Keratinocyte (primary cell): ENCODE results near the gene TBCD. TPM values are rescaled to one million over a fixed set of nuclear protein-coding genes. Genes with fewer than 3 reads are reported as not detected.

Experiments
- DNase-seq: peaks from one replicate; pipeline ENCODE4 v3.0.0-alpha.2; 2011; ENCODE audit warnings: low read depth, missing footprints, low spot score
- FAIRE-seq: peaks from 2 replicates; lab custom pipeline; 2011; peaks lifted over from hg19 to GRCh38; lab: Jason Lieb, UNC
- H2AFZ ChIP-seq: 2 replicates; pipeline ENCODE4 v1.6.0; 2012; ENCODE audit warnings: low read length, control low read depth, inconsistent platforms; ENCODE audit not compliant: control insufficient read depth
- H3K27ac ChIP-seq: 2 replicates; pipeline ENCODE4 v1.5.1; 2011; ENCODE audit warnings: low read length; ENCODE audit not compliant: control insufficient read depth, insufficient read depth
- H3K27me3 ChIP-seq: 3 replicates; pipeline ENCODE4 v1.6.0; 2011; ENCODE audit warnings: low read length; ENCODE audit not compliant: control insufficient read depth, insufficient read depth; ENCODE audit errors: extremely low read depth
- H3K36me3 ChIP-seq, 2 experiments: 2 replicates in 1 of 2; 3 replicates in 1 of 2; pipeline ENCODE4 v1.5.1; 2011; ENCODE audit warnings: low read length in 2 of 2, mild to moderate bottlenecking in 1 of 2; ENCODE audit not compliant: control insufficient read depth in 2 of 2, insufficient read depth in 2 of 2; ENCODE audit errors: extremely low read depth in 1 of 2
- H3K4me1 ChIP-seq: 3 replicates; pipeline ENCODE4 v1.5.1; 2011; ENCODE audit warnings: low read length; ENCODE audit not compliant: control insufficient read depth, insufficient read depth; ENCODE audit errors: extremely low read depth
- H3K4me2 ChIP-seq: 3 replicates; pipeline ENCODE4 v1.6.0; 2011; ENCODE audit warnings: low read depth, low read length; ENCODE audit not compliant: control insufficient read depth, insufficient read depth; ENCODE audit errors: extremely low read depth
- H3K4me3 ChIP-seq, 3 experiments: fragments of 200-600 bp in 1 of 3; sonication (generic) in 1 of 3; 2 replicates in 2 of 3; 3 replicates in 1 of 3; pipeline ENCODE4 v1.5.1; 2011 to 2016; ENCODE audit warnings: low read length in 3 of 3, mild to moderate bottlenecking in 3 of 3, control low read depth in 2 of 3, inconsistent platforms in 1 of 3, low read depth in 1 of 3, mixed read lengths in 1 of 3, mixed run types in 1 of 3, moderate library complexity in 1 of 3; ENCODE audit not compliant: control insufficient read depth in 2 of 3, insufficient read depth in 2 of 3; ENCODE audit errors: extremely low read depth in 1 of 3
- H3K79me2 ChIP-seq: 2 replicates; pipeline ENCODE4 v1.6.0; 2012; ENCODE audit warnings: low read length; ENCODE audit not compliant: control insufficient read depth, insufficient read depth
- H3K9ac ChIP-seq: 3 replicates; pipeline ENCODE4 v1.6.0; 2011; ENCODE audit warnings: low read length; ENCODE audit not compliant: control insufficient read depth, insufficient read depth; ENCODE audit errors: extremely low read depth
- H3K9me1 ChIP-seq: 3 replicates; pipeline ENCODE4 v1.6.0; 2011; ENCODE audit warnings: low read length; ENCODE audit not compliant: control insufficient read depth, insufficient read depth; ENCODE audit errors: extremely low read depth
- H3K9me3 ChIP-seq: 2 replicates; pipeline ENCODE4 v1.5.1; 2012; ENCODE audit warnings: low read depth, low read length; ENCODE audit not compliant: control insufficient read depth
- H4K20me1 ChIP-seq: 3 replicates; pipeline ENCODE4 v1.6.0; 2011; ENCODE audit warnings: low read length; ENCODE audit not compliant: control insufficient read depth, insufficient read depth; ENCODE audit errors: extremely low read depth
- CTCF ChIP-seq, 3 experiments: IDR thresholded peaks in 1 of 3; conservative IDR thresholded peaks in 1 of 3; optimal IDR thresholded peaks in 1 of 3; 2 replicates in 2 of 3; 3 replicates in 1 of 3; pipeline versions ENCODE3 to v1.5.1; 2011; ENCODE audit warnings: low read length in 3 of 3, mild to moderate bottlenecking in 3 of 3, moderate library complexity in 2 of 3, control low read depth in 1 of 3, inconsistent platforms in 1 of 3; ENCODE audit not compliant: insufficient read depth in 2 of 3; ENCODE audit errors: extremely low read depth in 1 of 3
- EZH2 ChIP-seq: IDR thresholded peaks from one replicate; pipeline ENCODE4 v1.6.1; 2012; ENCODE audit warnings: inconsistent platforms, mild to moderate bottlenecking, low read length, moderate library complexity
- dilution Hi-C: fragments of 300-500 bp; cut with MboI; formaldehyde crosslinking; loops from one replicate; pipeline ENCODE4 v1.7.0; 2020; ENCODE audit warnings: low sequenced_read_pairs; ENCODE audit not compliant: extremely low pct_ligation_motif_present
- polyA plus RNA-seq, 5 experiments: library from polyadenylated mRNA; depleted of rRNA in 3 of 5; stranded (reverse) in 3 of 5; stranded (forward) in 1 of 5; unstranded in 1 of 5; fragments of >200 nt; gene quantifications; 1 replicate in 1 of 5; 2 replicates in 3 of 5; 3 replicates in 1 of 5; pipeline versions ENCODE4 v1.2.1 to v1.2.3, GENCODE V29; 2011 to 2012; ENCODE audit warnings: missing spikeins in 2 of 5, low read depth in 1 of 5, low replicate concordance in 1 of 5

Gene TBCD
- polyA plus RNA-seq, 1 donor (not counting 4 experiments of a cell fraction or from before 2014, with no cell fraction given), result 36.2 TPM

- no peaks in the 10 kb centered on the region for H3K9me1 ChIP-seq
- H3K9me3 ChIP-seq, result no peaks in the 10 kb centered on the region
- no peak for DNase-seq
- H3K4me1 ChIP-seq, result no peaks in the 10 kb centered on the region
- no peaks in the 10 kb centered on the region for H3K27me3 ChIP-seq
- no peak overlapping the region for H3K4me3 ChIP-seq
- no peak for TF ChIP-seq CTCF (optimal IDR thresholded peaks at IDR 0.05 in 1 of 3, IDR thresholded peaks at IDR 0.05 in 1 of 3, conservative IDR thresholded peaks at IDR 0.05 in 1 of 3; ENCODE audit: extremely low read depth in 1 of 3, insufficient read depth in 2 of 3, low read length in 3 of 3)
- TF ChIP-seq EZH2, result no peak
- peaks cover 4% of the 10 kb centered on the region for H3K79me2 ChIP-seq
- H2AFZ ChIP-seq, result no peak overlapping the region
- dilution Hi-C loops, result no loop called here
- no peak overlapping the region for H3K9ac ChIP-seq
- no peak overlapping the region for H3K4me2 ChIP-seq
- peaks cover 12 to 25% of the 10 kb centered on the region in 2 experiments for H3K36me3 ChIP-seq
- H4K20me1 ChIP-seq, result no peaks in the 10 kb centered on the region
- FAIRE-seq, result no peak
- H3K27ac ChIP-seq, result no peak overlapping the region
Measured at GRCh38 chr17:82816358-82816757, 64.5 kb downstream of the TBCD start.

- H3K9me3 ChIP-seq, result no peaks in the 10 kb centered on the region
- FAIRE-seq (no peak), DNase-seq (no peak)
- no peaks in the 10 kb centered on the region for H4K20me1 ChIP-seq
- H3K4me1 ChIP-seq, result no peaks in the 10 kb centered on the region
- TF ChIP-seq EZH2 (no peak), CTCF (optimal IDR thresholded peaks at IDR 0.05 in 1 of 3, IDR thresholded peaks at IDR 0.05 in 1 of 3, conservative IDR thresholded peaks at IDR 0.05 in 1 of 3; ENCODE audit: extremely low read depth in 1 of 3, insufficient read depth in 2 of 3, low read length in 3 of 3) (no peak)
- dilution Hi-C loops, result no loop called here
- H3K9me1 ChIP-seq, result no peaks in the 10 kb centered on the region
- no peak overlapping the region for H3K4me2 ChIP-seq
- H3K79me2 ChIP-seq, result peaks cover 4% of the 10 kb centered on the region
- peaks cover 9 to 23% of the 10 kb centered on the region in 2 experiments for H3K36me3 ChIP-seq
- no peaks in the 10 kb centered on the region for H3K27me3 ChIP-seq
- H3K27ac ChIP-seq, result no peak overlapping the region
- H3K4me3 ChIP-seq, result no peak overlapping the region
- no peak overlapping the region for H3K9ac ChIP-seq
- H2AFZ ChIP-seq, result no peak overlapping the region
Measured at GRCh38 chr17:82817947-82818346, 66.1 kb downstream of the TBCD start.
